Middle frontal gyrus (tissue), 1 donor: ENCODE results near the gene PCDHB14.

Experiments used
- DNase-seq: peaks from one replicate; pipeline ENCODE4 v3.0.0-alpha.2; 2015; ENCODE audit warnings: low spot score; ENCODE audit errors: extremely low spot score

Gene PCDHB14

GRCh38 chr5:141272906-141273305, 49.8 kb downstream of the PCDHB14 start:
- no peak for DNase-seq
